HEK293 (cell line): ENCODE results near the gene PET100.

Experiments used
- EGR2 ChIP-seq: fragments of 450-650 bp; formaldehyde crosslinking; IDR thresholded peaks from 2 replicates; pipeline ENCODE4 v1.5.1; 2016; ENCODE audit warnings: low read depth, missing biosample characterization, missing genetic modification characterization
- GLIS1 ChIP-seq: fragments of 450-650 bp; formaldehyde crosslinking; IDR thresholded peaks from 2 replicates; pipeline ENCODE4 v1.5.1; 2016; ENCODE audit warnings: missing biosample characterization, missing genetic modification characterization
- HOXC10 ChIP-seq: sonication (generic); formaldehyde crosslinking; IDR thresholded peaks from 2 replicates; pipeline ENCODE4 v1.8.1; 2023; ENCODE audit warnings: mild to moderate bottlenecking, missing genetic modification reagents
- KLF10 ChIP-seq: fragments of 450-650 bp; IDR thresholded peaks from 2 replicates; pipeline ENCODE4 v1.5.1; 2018; ENCODE audit warnings: missing biosample characterization, mild to moderate bottlenecking, missing genetic modification characterization
- KLF9 ChIP-seq: fragments of 450-650 bp; formaldehyde crosslinking; IDR thresholded peaks from 2 replicates; pipeline ENCODE4 v1.5.1; 2016; ENCODE audit warnings: missing biosample characterization, missing genetic modification characterization, low read depth
- MYNN ChIP-seq: fragments of 450-650 bp; formaldehyde crosslinking; IDR thresholded peaks from 2 replicates; pipeline ENCODE4 v1.5.1; 2016; ENCODE audit warnings: missing biosample characterization, missing genetic modification characterization, borderline replicate concordance
- MZF1 ChIP-seq: fragments of 450-650 bp; formaldehyde crosslinking; IDR thresholded peaks from 2 replicates; pipeline ENCODE4 v1.5.1; 2017; ENCODE audit warnings: missing biosample characterization, missing genetic modification characterization, borderline replicate concordance
- SETDB1 ChIP-seq: IDR thresholded peaks from one replicate; pipeline ENCODE4 v1.6.1; 2017; ENCODE audit warnings: mild to moderate bottlenecking, low read length, moderate library complexity, mixed read lengths; ENCODE audit not compliant: insufficient read length
- TCF7L2 ChIP-seq: IDR thresholded peaks from 2 replicates; pipeline ENCODE4 v1.6.1; 2011; ENCODE audit warnings: low read depth, mild to moderate bottlenecking, inconsistent platforms, low read length, moderate library complexity, borderline replicate concordance
- TRIM28 ChIP-seq: IDR thresholded peaks from 2 replicates; pipeline ENCODE4 v1.6.1; 2011; ENCODE audit warnings: low read length, control low read depth, borderline replicate concordance
- ZBTB21 ChIP-seq: fragments of 450-650 bp; formaldehyde crosslinking; IDR thresholded peaks from 2 replicates; pipeline ENCODE4 v1.5.1; 2017; ENCODE audit warnings: missing biosample characterization, missing genetic modification characterization
- ZBTB7A ChIP-seq: fragments of 450-650 bp; formaldehyde crosslinking; IDR thresholded peaks from 2 replicates; pipeline ENCODE4 v1.5.1; 2016; ENCODE audit warnings: low read depth, missing biosample characterization, missing genetic modification characterization
- ZNF10 ChIP-seq: fragments of 450-650 bp; formaldehyde crosslinking; IDR thresholded peaks from 2 replicates; pipeline ENCODE4 v1.5.1; 2017; ENCODE audit warnings: missing biosample characterization, missing genetic modification characterization
- ZNF114 ChIP-seq: fragments of 450-650 bp; formaldehyde crosslinking; IDR thresholded peaks from 2 replicates; pipeline ENCODE4 v1.5.0; 2017; ENCODE audit warnings: missing biosample characterization, missing genetic modification characterization
- ZNF174 ChIP-seq: fragments of 450-650 bp; formaldehyde crosslinking; IDR thresholded peaks from 2 replicates; pipeline ENCODE4 v1.5.0; 2017; ENCODE audit warnings: missing biosample characterization, mild to moderate bottlenecking, missing genetic modification characterization
- ZNF175 ChIP-seq: fragments of 450-650 bp; formaldehyde crosslinking; IDR thresholded peaks from 2 replicates; pipeline ENCODE4 v1.5.1; 2016; ENCODE audit warnings: missing biosample characterization, missing genetic modification characterization
- ZNF211 ChIP-seq: fragments of 450-650 bp; formaldehyde crosslinking; IDR thresholded peaks from 2 replicates; pipeline ENCODE4 v1.5.1; 2016; ENCODE audit warnings: low read depth, missing biosample characterization, missing genetic modification characterization
- ZNF324 ChIP-seq: fragments of 450-650 bp; formaldehyde crosslinking; IDR thresholded peaks from 2 replicates; pipeline ENCODE4 v1.5.1; 2016; ENCODE audit warnings: missing biosample characterization, missing genetic modification characterization
- ZNF596 ChIP-seq: fragments of 450-650 bp; IDR thresholded peaks from 2 replicates; pipeline ENCODE4 v1.5.0; 2018; ENCODE audit warnings: missing biosample characterization, mild to moderate bottlenecking, missing genetic modification characterization, moderate library complexity
- ZNF621 ChIP-seq: fragments of 450-650 bp; formaldehyde crosslinking; IDR thresholded peaks from 2 replicates; pipeline ENCODE4 v1.5.1; 2017; ENCODE audit warnings: missing biosample characterization, missing genetic modification characterization
- ZNF785 ChIP-seq: fragments of 450-650 bp; formaldehyde crosslinking; IDR thresholded peaks from 2 replicates; pipeline ENCODE4 v1.5.1; 2016; ENCODE audit warnings: missing biosample characterization, missing genetic modification characterization
- ZNF830 ChIP-seq: fragments of 450-650 bp; IDR thresholded peaks from 2 replicates; pipeline ENCODE4 v1.5.0; 2018; ENCODE audit warnings: missing biosample characterization, missing genetic modification characterization, low read depth, mild to moderate bottlenecking, moderate library complexity
- ZSCAN30 ChIP-seq: fragments of 450-650 bp; IDR thresholded peaks from 2 replicates; pipeline ENCODE4 v1.5.1; 2018; ENCODE audit warnings: missing biosample characterization, mild to moderate bottlenecking, missing genetic modification characterization, moderate library complexity
- TF ChIP-seq, protein P1 (sequence below): fragments of 450-650 bp; formaldehyde crosslinking; IDR thresholded peaks from 2 replicates; pipeline ENCODE4 v1.5.1; 2016; ENCODE audit warnings: missing biosample characterization, missing genetic modification characterization
- TF ChIP-seq, protein P2 (sequence below): fragments of 450-650 bp; formaldehyde crosslinking; IDR thresholded peaks from 2 replicates; pipeline ENCODE4 v1.5.1; 2016; ENCODE audit warnings: missing biosample characterization, missing genetic modification characterization
- TF ChIP-seq, protein P3 (sequence below): fragments of 450-650 bp; formaldehyde crosslinking; optimal IDR thresholded peaks from 2 replicates; pipeline ENCODE3; 2016; ENCODE audit warnings: missing biosample characterization, mild to moderate bottlenecking, missing genetic modification characterization
- TF ChIP-seq, protein P4 (sequence below): sonication (generic); formaldehyde crosslinking; IDR thresholded peaks from 2 replicates; pipeline ENCODE4 v1.8.1; 2022; ENCODE audit warnings: mild to moderate bottlenecking, moderate library complexity, missing genetic modification reagents
- TF ChIP-seq, protein P5 (sequence below): fragments of 450-650 bp; IDR thresholded peaks from 2 replicates; pipeline ENCODE4 v1.5.1; 2018; ENCODE audit warnings: missing biosample characterization, mild to moderate bottlenecking, missing genetic modification characterization

Gene PET100

DNA sequence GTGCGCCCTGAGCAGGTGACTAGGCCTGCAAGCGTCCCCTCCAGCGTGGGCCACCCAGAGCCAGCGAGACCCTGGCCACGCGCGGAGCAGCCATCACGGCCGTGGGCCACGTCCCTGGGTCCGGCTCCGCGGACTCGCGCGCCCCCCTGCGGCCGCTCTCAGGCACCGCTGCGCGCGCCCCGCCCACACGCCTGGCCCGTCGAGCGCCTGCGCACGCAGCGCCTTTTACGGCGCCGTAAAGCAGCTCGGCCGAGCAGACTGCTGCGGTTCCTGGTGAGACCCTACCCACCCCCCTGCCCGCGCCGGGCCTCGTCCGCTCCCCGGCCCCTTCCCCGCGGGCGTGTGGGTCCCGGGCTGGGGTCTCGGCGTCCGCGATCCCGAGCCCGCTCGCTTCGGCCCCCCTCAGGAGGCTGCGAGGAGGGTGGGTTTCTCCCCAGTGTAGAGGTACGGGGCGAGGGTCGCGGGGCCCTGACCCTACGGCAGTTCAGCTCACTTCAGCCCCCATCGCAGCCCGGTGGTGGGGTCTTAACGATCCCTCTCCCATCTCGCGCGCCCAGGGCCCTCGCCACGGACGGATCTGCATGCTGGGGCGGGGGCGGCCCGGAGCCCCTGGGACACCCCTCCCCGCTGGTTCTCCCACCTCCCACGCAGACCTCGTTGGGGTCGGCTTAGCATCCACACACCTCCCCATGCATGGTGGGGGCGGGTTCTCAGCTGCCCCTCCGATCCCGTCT is 51.2 kb downstream of the PET100 start, which contains the start of gene TRAPPC5 (continued):
- TF ChIP-seq EGR2 (peak; percentile 79), ZNF211 (tag by site-specific recombination) (no peak), ZBTB7A (tag by site-specific recombination) (peak; percentile 83; the same call in 1 of the 2 replicates), ZNF114 (tag by site-specific recombination) (no peak), SETDB1 (no peak), ZBTB21 (tag by site-specific recombination) (no peak), ZNF621 (tag by site-specific recombination) (no peak), TRIM28 (no peak), TCF7L2 (peak; percentile 44; the same call in 1 of the 2 replicates), ZNF324 (tag by site-specific recombination) (0 out of 2 replicates have a peak, but pooled peaks have one; percentile 40), MYNN (tag by site-specific recombination) (no peak), ZNF175 (tag by site-specific recombination) (no peak), KLF10 (peak; percentile 74; the same call in 1 of the 2 replicates), KLF9 (peak; percentile 49; the same call in 1 of the 2 replicates), ZNF10 (tag by site-specific recombination) (0 out of 2 replicates have a peak, but pooled peaks have one; percentile 19), ZNF785 (tag by site-specific recombination) (peak; percentile 53; the same call in 1 of the 2 replicates), ZSCAN30 (tag by site-specific recombination) (peak; percentile 86; the same call in 1 of the 2 replicates), ZNF174 (tag by site-specific recombination) (no peak), HOXC10 (no peak), ZNF596 (tag by site-specific recombination) (peak; percentile 62; the same call in 1 of the 2 replicates), ZNF830 (tag by site-specific recombination) (no peak), MZF1 (tag by site-specific recombination) (no peak), GLIS1 (tag by site-specific recombination) (peak; percentile 9; the same call in 1 of the 2 replicates)
- TF ChIP-seq, protein P1, sequence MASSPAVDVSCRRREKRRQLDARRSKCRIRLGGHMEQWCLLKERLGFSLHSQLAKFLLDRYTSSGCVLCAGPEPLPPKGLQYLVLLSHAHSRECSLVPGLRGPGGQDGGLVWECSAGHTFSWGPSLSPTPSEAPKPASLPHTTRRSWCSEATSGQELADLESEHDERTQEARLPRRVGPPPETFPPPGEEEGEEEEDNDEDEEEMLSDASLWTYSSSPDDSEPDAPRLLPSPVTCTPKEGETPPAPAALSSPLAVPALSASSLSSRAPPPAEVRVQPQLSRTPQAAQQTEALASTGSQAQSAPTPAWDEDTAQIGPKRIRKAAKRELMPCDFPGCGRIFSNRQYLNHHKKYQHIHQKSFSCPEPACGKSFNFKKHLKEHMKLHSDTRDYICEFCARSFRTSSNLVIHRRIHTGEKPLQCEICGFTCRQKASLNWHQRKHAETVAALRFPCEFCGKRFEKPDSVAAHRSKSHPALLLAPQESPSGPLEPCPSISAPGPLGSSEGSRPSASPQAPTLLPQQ = peak; percentile 19; the same call in 1 of the 2 replicates
- TF ChIP-seq, protein P2, sequence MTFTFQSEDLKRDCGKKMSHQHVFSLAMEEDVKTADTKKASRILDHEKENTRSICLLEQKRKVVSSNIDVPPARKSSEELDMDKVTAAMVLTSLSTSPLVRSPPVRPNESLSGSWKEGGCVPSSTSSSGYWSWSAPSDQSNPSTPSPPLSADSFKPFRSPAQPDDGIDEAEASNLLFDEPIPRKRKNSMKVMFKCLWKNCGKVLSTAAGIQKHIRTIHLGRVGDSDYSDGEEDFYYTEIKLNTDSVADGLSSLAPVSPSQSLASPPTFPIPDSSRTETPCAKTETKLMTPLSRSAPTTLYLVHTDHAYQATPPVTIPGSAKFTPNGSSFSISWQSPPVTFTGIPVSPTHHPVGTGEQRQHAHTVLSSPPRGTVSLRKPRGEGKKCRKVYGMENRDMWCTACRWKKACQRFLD (tag by site-specific recombination) = no peak
- TF ChIP-seq, protein P3, sequence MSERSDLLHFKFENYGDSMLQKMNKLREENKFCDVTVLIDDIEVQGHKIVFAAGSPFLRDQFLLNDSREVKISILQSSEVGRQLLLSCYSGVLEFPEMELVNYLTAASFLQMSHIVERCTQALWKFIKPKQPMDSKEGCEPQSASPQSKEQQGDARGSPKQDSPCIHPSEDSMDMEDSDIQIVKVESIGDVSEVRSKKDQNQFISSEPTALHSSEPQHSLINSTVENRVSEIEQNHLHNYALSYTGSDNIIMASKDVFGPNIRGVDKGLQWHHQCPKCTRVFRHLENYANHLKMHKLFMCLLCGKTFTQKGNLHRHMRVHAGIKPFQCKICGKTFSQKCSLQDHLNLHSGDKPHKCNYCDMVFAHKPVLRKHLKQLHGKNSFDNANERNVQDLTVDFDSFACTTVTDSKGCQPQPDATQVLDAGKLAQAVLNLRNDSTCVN (tag by site-specific recombination) = peak; percentile 61
- TF ChIP-seq, protein P4, sequence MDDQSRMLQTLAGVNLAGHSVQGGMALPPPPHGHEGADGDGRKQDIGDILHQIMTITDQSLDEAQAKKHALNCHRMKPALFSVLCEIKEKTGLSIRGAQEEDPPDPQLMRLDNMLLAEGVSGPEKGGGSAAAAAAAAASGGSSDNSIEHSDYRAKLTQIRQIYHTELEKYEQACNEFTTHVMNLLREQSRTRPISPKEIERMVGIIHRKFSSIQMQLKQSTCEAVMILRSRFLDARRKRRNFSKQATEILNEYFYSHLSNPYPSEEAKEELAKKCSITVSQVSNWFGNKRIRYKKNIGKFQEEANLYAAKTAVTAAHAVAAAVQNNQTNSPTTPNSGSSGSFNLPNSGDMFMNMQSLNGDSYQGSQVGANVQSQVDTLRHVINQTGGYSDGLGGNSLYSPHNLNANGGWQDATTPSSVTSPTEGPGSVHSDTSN (CRISPR knock-in tag) = 0 out of 2 replicates have a peak, but pooled peaks have one; percentile 76
- TF ChIP-seq, protein P5, sequence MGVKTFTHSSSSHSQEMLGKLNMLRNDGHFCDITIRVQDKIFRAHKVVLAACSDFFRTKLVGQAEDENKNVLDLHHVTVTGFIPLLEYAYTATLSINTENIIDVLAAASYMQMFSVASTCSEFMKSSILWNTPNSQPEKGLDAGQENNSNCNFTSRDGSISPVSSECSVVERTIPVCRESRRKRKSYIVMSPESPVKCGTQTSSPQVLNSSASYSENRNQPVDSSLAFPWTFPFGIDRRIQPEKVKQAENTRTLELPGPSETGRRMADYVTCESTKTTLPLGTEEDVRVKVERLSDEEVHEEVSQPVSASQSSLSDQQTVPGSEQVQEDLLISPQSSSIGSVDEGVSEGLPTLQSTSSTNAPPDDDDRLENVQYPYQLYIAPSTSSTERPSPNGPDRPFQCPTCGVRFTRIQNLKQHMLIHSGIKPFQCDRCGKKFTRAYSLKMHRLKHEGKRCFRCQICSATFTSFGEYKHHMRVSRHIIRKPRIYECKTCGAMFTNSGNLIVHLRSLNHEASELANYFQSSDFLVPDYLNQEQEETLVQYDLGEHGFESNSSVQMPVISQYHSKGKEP (tag by site-specific recombination) = 0 out of 2 replicates have a peak, but pooled peaks have one; percentile 5
